Endothelial cell of umbilical vein (primary cell): ENCODE measurements around the gene DENND1A.

Experiments
- CTCF ChIP-seq, 2 donors: IDR thresholded peaks; 1 replicate in 1 of 2; 2 replicates in 1 of 2; pipeline ENCODE4 v1.5.1; 2011; ENCODE audit warnings: low read length in 2 of 2, mild to moderate bottlenecking in 2 of 2, moderate library complexity in 2 of 2, control low read depth in 1 of 2, inconsistent platforms in 1 of 2, low read depth in 1 of 2; ENCODE audit not compliant: insufficient read depth in 1 of 2; ENCODE audit errors: extremely low read depth in 1 of 2
- EZH2 ChIP-seq: IDR thresholded peaks from 2 replicates; pipeline ENCODE4 v1.6.1; 2012; ENCODE audit warnings: borderline replicate concordance, low read depth, mild to moderate bottlenecking, moderate library complexity, low read length, inconsistent platforms; ENCODE audit not compliant: severe bottlenecking
- FOS ChIP-seq: IDR thresholded peaks from 2 replicates; pipeline ENCODE4 v1.6.1; 2011; ENCODE audit warnings: mild to moderate bottlenecking, low read length, moderate library complexity, borderline replicate concordance; ENCODE audit not compliant: insufficient read depth
- JUN ChIP-seq: IDR thresholded peaks from 2 replicates; pipeline ENCODE4 v1.6.1; 2011; ENCODE audit warnings: borderline replicate concordance, low read depth; ENCODE audit not compliant: insufficient read length, insufficient read depth
- MAX ChIP-seq: IDR thresholded peaks from 2 replicates; pipeline ENCODE4 v1.6.1; 2011; ENCODE audit not compliant: insufficient read depth, insufficient read length
- MYC ChIP-seq: IDR thresholded peaks from one replicate; pipeline ENCODE4 v1.6.1; 2011; ENCODE audit warnings: mild to moderate bottlenecking, low read depth, low read length
- POLR2A ChIP-seq: IDR thresholded peaks from 2 replicates; pipeline ENCODE4 v1.6.1; 2012; ENCODE audit warnings: low read depth, mild to moderate bottlenecking, control low read depth, low read length
- POLR2AphosphoS5 ChIP-seq: IDR thresholded peaks from 2 replicates; pipeline ENCODE4 v1.6.1; 2012; ENCODE audit warnings: low read depth, mild to moderate bottlenecking, control low read depth, low read length, moderate library complexity; ENCODE audit not compliant: insufficient read depth

- no peak for TF ChIP-seq CTCF (IDR thresholded peaks at IDR 0.05; ENCODE audit: extremely low read depth in 1 of 2, insufficient read depth in 1 of 2, low read depth in 1 of 2, low read length in 2 of 2)
- TF ChIP-seq POLR2A = no peak
- TF ChIP-seq POLR2AphosphoS5 = no peak
- TF ChIP-seq MAX = no peak
- no peak for TF ChIP-seq MYC
- no peak for TF ChIP-seq EZH2
- no peak for TF ChIP-seq JUN
- TF ChIP-seq FOS = no peak
Measured at GRCh38 chr9:123743737-123744136, 186.2 kb downstream of the DENND1A start.
